ENCODE measurements around the gene BCHE. TPM values are rescaled to one million over a fixed set of nuclear protein-coding genes. Genes with fewer than 3 reads are reported as not detected.

The BCHE gene
- total and polyA plus RNA-seq, 2 donors (not counting 3 experiments of a cell fraction or from before 2014, with no cell fraction given), result 0.27 to 0.66 TPM

DNA sequence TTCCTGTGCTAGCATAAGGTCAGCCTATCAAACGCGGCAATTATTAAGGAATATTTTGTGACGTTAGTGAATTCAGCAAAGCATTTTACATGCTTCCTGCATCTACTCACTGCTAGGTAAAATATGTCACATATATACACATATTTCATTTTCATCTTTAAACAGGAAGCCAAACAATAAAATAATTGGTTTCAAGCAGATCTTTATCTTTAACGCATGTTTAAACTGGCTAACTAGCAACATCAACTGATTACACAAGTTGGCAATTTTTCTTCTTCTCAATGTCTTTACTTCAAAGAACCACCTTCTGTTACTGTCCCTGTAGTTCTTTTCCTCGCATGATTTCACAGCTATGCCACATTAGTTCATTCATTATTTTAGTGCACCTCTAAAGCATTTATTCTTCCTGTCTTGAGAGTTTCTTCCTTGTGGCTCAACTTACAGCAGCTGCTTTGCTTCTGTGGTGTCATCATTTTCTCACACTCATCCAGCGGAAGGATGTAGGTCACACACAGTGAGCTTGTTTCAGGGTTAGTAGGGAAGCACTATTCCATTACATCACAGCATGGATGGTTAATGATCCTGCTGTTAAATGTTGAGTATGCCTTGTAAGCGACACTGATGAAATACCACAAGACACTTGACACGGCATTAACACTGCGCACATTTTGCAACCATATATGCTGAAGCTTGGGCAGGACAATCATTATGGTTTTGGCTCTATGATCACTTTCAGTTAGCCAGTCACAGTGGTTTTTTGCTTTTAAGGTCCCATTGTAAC is 2.3 kb upstream of the BCHE start:
- H3K9me1 ChIP-seq (replicated peaks; ENCODE audit: control insufficient read depth, extremely low read depth, insufficient read depth, low read length), result no peaks in the 10 kb centered on the region
- no peak for DNase-seq (ENCODE audit: low read depth, low spot score)
- H4K20me1 ChIP-seq (replicated peaks; ENCODE audit: control insufficient read depth, extremely low read depth, insufficient read depth, low read length), result no peaks in the 10 kb centered on the region
- H2AFZ ChIP-seq (ENCODE audit: low read depth, low read length), result no peak overlapping the region
- no peak overlapping the region for H3K9ac ChIP-seq (replicated peaks; ENCODE audit: extremely low read depth, insufficient read depth, low read length)
- BruUV-seq (replicated peaks), result no TSS peak
- H3K4me1 ChIP-seq (ENCODE audit: control insufficient read depth, extremely low read depth, insufficient read depth, low read length), result no peaks in the 10 kb centered on the region
- intact Hi-C loops (cut with micrococcal nuclease), result loop anchor here (5.0 kb wide), 1 partner anchor 197 kb away; no protein-coding TSS in a partner anchor
- no peak for FAIRE-seq
- no peaks in the 10 kb centered on the region for H3K36me3 ChIP-seq (ENCODE audit: control insufficient read depth in 2 of 2, extremely low read depth in 1 of 2, insufficient read depth in 2 of 2, low read length in 2 of 2)
- H3K4me2 ChIP-seq (ENCODE audit: insufficient read depth, low read length), result no peak overlapping the region
- no peaks in the 10 kb centered on the region for H3K9me3 ChIP-seq (replicated peaks; ENCODE audit: control insufficient read depth, insufficient read depth, low read length)
- CTCF ChIA-PET, result no interaction called here
- POLR2A ChIA-PET, result no interaction called here
- H3K27ac ChIP-seq (ENCODE audit: insufficient read depth, low read depth, low read length), result no peak overlapping the region
- no peaks in the 10 kb centered on the region for H3K27me3 ChIP-seq (ENCODE audit: control insufficient read depth in 2 of 2, insufficient read depth in 2 of 2, low read length in 2 of 2)
- H3K4me3 ChIP-seq (replicated peaks in 1 of 3; ENCODE audit: insufficient read depth in 1 of 3, low read depth in 1 of 3, low read length in 3 of 3), result no peak overlapping the region
- H3K79me2 ChIP-seq (ENCODE audit: control insufficient read depth, insufficient read depth, low read length), result no peaks in the 10 kb centered on the region
- TF ChIP-seq POLR2AphosphoS5 (IDR thresholded peaks at IDR 0.05; ENCODE audit: insufficient read depth, low read depth, low read length) (no peak), POLR2A (IDR thresholded peaks at IDR 0.05; ENCODE audit: low read depth, low read length) (no peak), MAX (IDR thresholded peaks at IDR 0.05; ENCODE audit: insufficient read depth, insufficient read length) (no peak), GATA2 (IDR thresholded peaks at IDR 0.05; ENCODE audit: insufficient read depth, insufficient read length, low read depth, low read length) (no peak), CTCF (IDR thresholded peaks at IDR 0.05; ENCODE audit: extremely low read depth in 1 of 2, insufficient read depth in 1 of 2, low read depth in 1 of 2, low read length in 2 of 2) (no peak), FOS (IDR thresholded peaks at IDR 0.05; ENCODE audit: borderline replicate concordance, insufficient read depth, low read length) (no peak), MYC (IDR thresholded peaks at IDR 0.05; ENCODE audit: low read depth, low read length) (no peak), JUN (IDR thresholded peaks at IDR 0.05; ENCODE audit: borderline replicate concordance, insufficient read depth, insufficient read length, low read depth) (no peak), EZH2 (IDR thresholded peaks at IDR 0.05; ENCODE audit: borderline replicate concordance, low read depth, low read length, severe bottlenecking) (no peak)
- dilution Hi-C loops (cut with MboI; ENCODE audit: extremely low pct_ligation_motif_present, low sequenced_read_pairs), result no loop called here
